A549 (cell line): ENCODE data around the gene DNAJB6. TPM values are rescaled to one million over a fixed set of nuclear protein-coding genes. Genes with fewer than 3 reads are reported as not detected.

Source experiments
- ATAC-seq, 2 experiments: fragments of 200-7000 bp in 1 of 2; fragments of >200 bp in 1 of 2; cut with Nextera tagmentation in 1 of 2; cut with Tn5 transposase in 1 of 2; 3 replicates each; pipeline versions ENCODE4 v1.8.0 to v1.9.1; 2018 to 2020; ENCODE audit warnings: mild to moderate bottlenecking in 1 of 2, moderate library complexity in 1 of 2
- CTCF ChIA-PET: fragments of 300-600 bp; sonication (Branson Sonifier 250); formaldehyde crosslinking; extraction: SDS; loops from one replicate; lab custom pipeline; 2021; ENCODE audit warnings: antibody characterized with exemption, inconsistent platforms; lab: Yijun Ruan, JAX
- POLR2A ChIA-PET: fragments of 350-600 bp; formaldehyde crosslinking; extraction: SDS; loops from one replicate; lab custom pipeline; 2021; ENCODE audit warnings: antibody characterized with exemption, inconsistent platforms; lab: Yijun Ruan, JAX
- DNase-seq, 2 experiments: peaks; one replicate each; pipeline versions ENCODE4 v3.0.0 to v3.0.0-alpha.2; 2011 to 2016; ENCODE audit warnings: low read depth in 1 of 2, low spot score in 1 of 2
- FAIRE-seq: peaks from 2 replicates; lab custom pipeline; 2011; peaks lifted over from hg19 to GRCh38; lab: Jason Lieb, UNC
- H3K27ac ChIP-seq, 2 experiments: fragments of >200 bp; sonication (Bioruptor Twin); formaldehyde crosslinking; 3 replicates each; pipeline ENCODE4 v1.5.1; 2016 to 2017
- H3K4me1 ChIP-seq: fragments of >200 bp; sonication (Bioruptor Twin); formaldehyde crosslinking; 3 replicates; pipeline ENCODE4 v1.6.1; 2016
- H3K4me2 ChIP-seq: fragments of >200 bp; sonication (Bioruptor Twin); formaldehyde crosslinking; 3 replicates; pipeline ENCODE4 v1.6.1; 2016
- H3K4me3 ChIP-seq: fragments of >200 bp; sonication (Bioruptor Twin); formaldehyde crosslinking; 3 replicates; pipeline ENCODE4 v1.5.1; 2016
- H3K9me3 ChIP-seq: fragments of >200 bp; sonication (Bioruptor Twin); formaldehyde crosslinking; 3 replicates; pipeline ENCODE4 v1.6.1; 2016
- CBX2 ChIP-seq: fragments of 200-600 bp; sonication (generic); IDR thresholded peaks from 2 replicates; pipeline ENCODE4 v1.6.1; 2016; ENCODE audit warnings: low read depth, mild to moderate bottlenecking, borderline replicate concordance
- CEBPB ChIP-seq, 2 experiments: fragments of >200 bp in 1 of 2; sonication (Bioruptor Twin) in 1 of 2; formaldehyde crosslinking in 1 of 2; IDR thresholded peaks; 2 replicates each; pipeline ENCODE4 v1.6.1; 2012 to 2016
- CHD4 ChIP-seq: fragments of 200-600 bp; sonication (generic); IDR thresholded peaks from 2 replicates; pipeline ENCODE4 v1.6.1; 2016; ENCODE audit warnings: antibody characterized with exemption, mild to moderate bottlenecking, borderline replicate concordance
- EHF ChIP-seq: fragments of 250-450 bp; sonication (Bioruptor Pico); IDR thresholded peaks from 2 replicates; pipeline ENCODE4 v1.5.0; 2020; ENCODE audit warnings: mild to moderate bottlenecking
- EP300 ChIP-seq, 2 experiments: fragments of >200 bp; sonication (Bioruptor Twin); formaldehyde crosslinking; IDR thresholded peaks; 2 replicates in 1 of 2; 3 replicates in 1 of 2; pipeline ENCODE4 v1.6.1; 2016 to 2017
- ESRRA ChIP-seq: fragments of 150-350 bp; IDR thresholded peaks from 2 replicates; pipeline ENCODE4 v1.6.1; 2014; ENCODE audit warnings: mild to moderate bottlenecking, low read length, borderline replicate concordance
- FOSL2 ChIP-seq, 2 experiments: fragments of 450-650 bp in 1 of 2; fragments of >200 bp in 1 of 2; sonication (Bioruptor Twin) in 1 of 2; formaldehyde crosslinking; IDR thresholded peaks; 2 replicates each; pipeline versions ENCODE4 v1.5.0 to v1.6.1; 2016 to 2020; ENCODE audit warnings: mild to moderate bottlenecking in 1 of 2, moderate library complexity in 1 of 2
- GATA3 ChIP-seq: IDR thresholded peaks from 2 replicates; pipeline ENCODE4 v1.6.1; 2012; ENCODE audit warnings: borderline replicate concordance
- HDAC2 ChIP-seq: fragments of 200-600 bp; sonication (generic); IDR thresholded peaks from 2 replicates; pipeline ENCODE4 v1.6.1; 2016
- HEYL ChIP-seq: fragments of 250-450 bp; sonication (Bioruptor Pico); IDR thresholded peaks from 2 replicates; pipeline ENCODE4 v1.8.0; 2021; ENCODE audit warnings: mild to moderate bottlenecking, moderate library complexity
- HOXB13 ChIP-seq: fragments of 250-450 bp; sonication (Bioruptor Pico); IDR thresholded peaks from 2 replicates; pipeline ENCODE4 v1.5.0; 2020; ENCODE audit warnings: low read depth, mild to moderate bottlenecking, moderate library complexity
- JUN ChIP-seq, 2 experiments: fragments of >200 bp; sonication (Bioruptor Twin); formaldehyde crosslinking; IDR thresholded peaks; 2 replicates in 1 of 2; 3 replicates in 1 of 2; pipeline ENCODE4 v1.6.1; 2016 to 2017
- KDM5A ChIP-seq: fragments of 200-600 bp; sonication (generic); IDR thresholded peaks from 2 replicates; pipeline ENCODE4 v1.6.1; 2016; ENCODE audit warnings: antibody characterized with exemption, mild to moderate bottlenecking
- MAFK ChIP-seq: fragments of 450-650 bp; IDR thresholded peaks from 2 replicates; pipeline ENCODE4 v1.6.1; 2014; ENCODE audit not compliant: partially characterized antibody
- MAX ChIP-seq: IDR thresholded peaks from 2 replicates; pipeline ENCODE4 v1.6.1; 2012
- MAZ ChIP-seq: fragments of 150-350 bp; IDR thresholded peaks from 2 replicates; pipeline ENCODE4 v1.6.1; 2014; ENCODE audit warnings: antibody characterized with exemption, low read depth, low read length, borderline replicate concordance
- NPAS2 ChIP-seq: fragments of 250-450 bp; sonication (Bioruptor Pico); IDR thresholded peaks from 2 replicates; pipeline ENCODE4 v1.8.0; 2022; ENCODE audit warnings: mild to moderate bottlenecking, moderate library complexity, borderline replicate concordance
- PHF8 ChIP-seq: fragments of 200-600 bp; sonication (generic); IDR thresholded peaks from 2 replicates; pipeline ENCODE4 v1.6.1; 2016; ENCODE audit warnings: low read depth, mild to moderate bottlenecking, antibody characterized with exemption, moderate library complexity, borderline replicate concordance
- POLR2A ChIP-seq: IDR thresholded peaks from 2 replicates; pipeline ENCODE4 v1.6.1; 2012; ENCODE audit warnings: mild to moderate bottlenecking, low read length
- POLR2AphosphoS2 ChIP-seq: conservative IDR thresholded peaks from 2 replicates; pipeline ENCODE4 v1.6.1; 2012; ENCODE audit warnings: low read length, improper control_type of control experiment, inconsistent platforms
- RAD21 ChIP-seq, 2 experiments: fragments of >200 bp in 1 of 2; sonication (Bioruptor Twin) in 1 of 2; formaldehyde crosslinking in 1 of 2; IDR thresholded peaks in 1 of 2; conservative IDR thresholded peaks in 1 of 2; 2 replicates in 1 of 2; 3 replicates in 1 of 2; pipeline ENCODE4 v1.6.1; 2012 to 2018; ENCODE audit warnings: inconsistent platforms in 1 of 2
- RCOR1 ChIP-seq: fragments of 150-350 bp; IDR thresholded peaks from 2 replicates; pipeline ENCODE4 v1.6.1; 2014; ENCODE audit warnings: antibody characterized with exemption, low read length, low read depth
- RNF2 ChIP-seq: fragments of 200-600 bp; sonication (generic); IDR thresholded peaks from 2 replicates; pipeline ENCODE4 v1.6.1; 2016; ENCODE audit warnings: low read depth, mild to moderate bottlenecking, antibody characterized with exemption, moderate library complexity, borderline replicate concordance
- SREBF2 ChIP-seq: fragments of 450-650 bp; IDR thresholded peaks from 2 replicates; pipeline ENCODE4 v1.6.1; 2014; ENCODE audit warnings: mild to moderate bottlenecking, moderate library complexity
- TFCP2L1 ChIP-seq: fragments of 250-450 bp; sonication (Bioruptor Pico); IDR thresholded peaks from 2 replicates; pipeline ENCODE4 v1.5.0; 2021; ENCODE audit warnings: mild to moderate bottlenecking
- ZSCAN20 ChIP-seq: fragments of 250-450 bp; sonication (Bioruptor Pico); IDR thresholded peaks from 2 replicates; pipeline ENCODE4 v1.8.0; 2022; ENCODE audit warnings: mild to moderate bottlenecking, moderate library complexity
- WGBS: methylation state at CpG from one replicate; pipeline ENCODE4 v1.1.6; 2017; ENCODE audit errors: missing lambda C conversion rate; 5-methylcytosine and 5-hydroxymethylcytosine counted together
- polyA plus RNA-seq, 4 experiments: library from polyadenylated mRNA; depleted of rRNA in 3 of 4; stranded (reverse); fragments of >200 nt; fragmentation: RNase III in 1 of 4; extraction: RNeasy Plus Mini Kit Qiagen cat#74134 plus additional on column Dnase treatment in 1 of 4; gene quantifications; 2 replicates in 3 of 4; 3 replicates in 1 of 4; pipeline ENCODE4 v1.2.3, GENCODE V29; 2011 to 2017

DNAJB6 gene
- polyA plus RNA-seq, 2 of the 4 experiments (the other 2 are of a cell fraction) = 117 to 136 TPM

GRCh38 chr7:157442456-157442855, 105.7 kb downstream of the DNAJB6 start:
- no peak for FAIRE-seq
- Histone ChIP-seq H3K4me2 (no peak overlapping the region), H3K4me3 (no peak overlapping the region), H3K27ac (no peak overlapping the region), H3K9me3 (peaks cover 4% of the 10 kb centered on the region; the same call in 1 of the 3 replicates), H3K4me1 (no peaks in the 10 kb centered on the region)
- WGBS = 81% methylated on average over 22 of the region's 23 CpGs
- ChIA-PET POLR2A (no interaction called here), CTCF (no interaction called here)
- no peak for TF ChIP-seq JUN (IDR thresholded peaks at IDR 0.05)
- no peak for TF ChIP-seq HEYL
- no peak for TF ChIP-seq PHF8
- TF ChIP-seq RCOR1 = no peak
- no peak for TF ChIP-seq FOSL2 (IDR thresholded peaks at IDR 0.05)
- TF ChIP-seq FOSL2 (CRISPR knock-in tag; IDR thresholded peaks at IDR 0.05) = no peak
- TF ChIP-seq ZSCAN20 (CRISPR knock-in tag) = no peak
- TF ChIP-seq EP300 (IDR thresholded peaks at IDR 0.05) = no peak
- no peak for TF ChIP-seq NPAS2
- no peak for TF ChIP-seq RAD21 (conservative IDR thresholded peaks at IDR 0.05 in 1 of 2, IDR thresholded peaks at IDR 0.05 in 1 of 2)
- no peak for TF ChIP-seq EHF (CRISPR knock-in tag)
- no peak for TF ChIP-seq KDM5A
- no peak for DNase-seq
- ATAC-seq = no peak

- POLR2A ChIA-PET = no interaction called here
- TF ChIP-seq GATA3 = no peak
- no peak for TF ChIP-seq POLR2A
- TF ChIP-seq HEYL = no peak
- TF ChIP-seq HDAC2 = no peak
- CTCF ChIA-PET = interaction anchor here (1.0 kb wide), 1 partner anchor 10 kb away, joined by 3 read pairs; no protein-coding TSS in a partner anchor
- WGBS = 50% methylated on average over 27 of the region's 42 CpGs
- FAIRE-seq (no peak), ATAC-seq (no peak), DNase-seq (no peak)
- H3K27ac ChIP-seq = no peak overlapping the region
- H3K9me3 ChIP-seq = peaks cover 4% of the 10 kb centered on the region; the same call in 1 of the 3 replicates
- H3K4me2 ChIP-seq = no peak overlapping the region
- no peak overlapping the region for H3K4me3 ChIP-seq
- H3K4me1 ChIP-seq = no peaks in the 10 kb centered on the region
Observed at GRCh38 chr7:157442993-157443831, 106.4 kb downstream of the DNAJB6 start.

GRCh38 chr7:157444011-157444842, 107.4 kb downstream of the DNAJB6 start:
- no peak for TF ChIP-seq RNF2
- no peak for TF ChIP-seq CEBPB (IDR thresholded peaks at IDR 0.05)
- no peak for TF ChIP-seq TFCP2L1
- TF ChIP-seq CBX2 = no peak
- no peak for TF ChIP-seq NPAS2
- no peak for TF ChIP-seq MAX
- no peak for TF ChIP-seq POLR2AphosphoS2
- TF ChIP-seq HOXB13 = no peak
- no peak for TF ChIP-seq RCOR1
- no peak for TF ChIP-seq MAFK
- no peak for TF ChIP-seq MAZ
- TF ChIP-seq ESRRA = no peak
- TF ChIP-seq SREBF2 = no peak
- no peak for TF ChIP-seq CHD4
- TF ChIP-seq, all 56 proteins: peak for 0
- WGBS = 54% methylated on average over 21 of the region's 27 CpGs
- H3K27ac ChIP-seq = no peak overlapping the region
- CTCF ChIA-PET = no interaction called here
- H3K4me2 ChIP-seq = no peak overlapping the region
- POLR2A ChIA-PET = no interaction called here
- H3K9me3 ChIP-seq = peaks cover 4% of the 10 kb centered on the region; the same call in 1 of the 3 replicates
- FAIRE-seq = no peak
- H3K4me3 ChIP-seq = no peak overlapping the region
- no peaks in the 10 kb centered on the region for H3K4me1 ChIP-seq
- peak in 1 of 2 experiments; percentile 5; a peak in 1 of 6 replicates for ATAC-seq
- DNase-seq = no peak
